Choroid plexus epithelial cell (primary cell): ENCODE measurements around the gene PLSCR3.

Experiments
- DNase-seq: peaks from one replicate; pipeline ENCODE4 v3.0.0-alpha.2; 2010; ENCODE audit warnings: low read depth
- H3K4me3 ChIP-seq: 2 replicates; pipeline ENCODE4 v1.5.1; 2011; ENCODE audit warnings: low read depth, mild to moderate bottlenecking, control low read depth, low read length, moderate library complexity
- CTCF ChIP-seq: conservative IDR thresholded peaks from 2 replicates; pipeline ENCODE4 v1.5.1; 2011; ENCODE audit warnings: low read depth, mild to moderate bottlenecking, control low read depth, inconsistent platforms, low read length, moderate library complexity

PLSCR3 gene

GRCh38 chr17:7435676-7436555 lies 41.6 kb upstream of the PLSCR3 start:
- H3K4me3 ChIP-seq: peak overlapping the region; percentile 58
- DNase-seq: no peak
- no peak for TF ChIP-seq CTCF

- DNase-seq: no peak
- H3K4me3 ChIP-seq: no peak overlapping the region
- no peak for TF ChIP-seq CTCF
Measured at GRCh38 chr17:7432296-7432695, 38.0 kb upstream of the PLSCR3 start.

- no peak for TF ChIP-seq CTCF
- DNase-seq: no peak
- H3K4me3 ChIP-seq: no peak overlapping the region
Measured at GRCh38 chr17:7431231-7431630, 36.9 kb upstream of the PLSCR3 start.

- no peak for DNase-seq
- TF ChIP-seq CTCF: no peak
- H3K4me3 ChIP-seq: no peak overlapping the region
Measured at GRCh38 chr17:7429722-7430121, 35.4 kb upstream of the PLSCR3 start.

GRCh38 chr17:7428557-7428956 lies 34.2 kb upstream of the PLSCR3 start, which contains the start of gene SPEM3:
Gene SPEM3, plus strand, starts transcription at chr17:7428857. Its CDS starts 46 bp downstream, at chr17:7428903.
- no peak for DNase-seq
- no peak for TF ChIP-seq CTCF
- no peak within 1 kb of the TSS for H3K4me3 ChIP-seq

- DNase-seq: no peak
- H3K4me3 ChIP-seq: no peak overlapping the region
- no peak for TF ChIP-seq CTCF
Measured at GRCh38 chr17:7427549-7427948, 33.2 kb upstream of the PLSCR3 start.
